Pancreas (tissue), 10 donors: Measurements from ENCODE around the gene UNC5B. TPM values are rescaled to one million over a fixed set of nuclear protein-coding genes. Genes with fewer than 3 reads are reported as not detected.

Experiments
- ATAC-seq, 4 donors: fragments of 200-7000 bp; cut with Tn5 transposase; one replicate each; pipeline versions ENCODE4 v1.8.0 to v1.9.1; 2020; ENCODE audit warnings: mild to moderate bottlenecking in 4 of 4, moderate library complexity in 4 of 4
- DNase-seq, 6 donors: peaks; one replicate each; pipeline ENCODE4 v3.0.0-alpha.2; 2020
- FAIRE-seq: peaks from 2 replicates; lab custom pipeline; 2012; peaks lifted over from hg19 to GRCh38; lab: Jason Lieb, UNC
- H3K27ac ChIP-seq, 4 donors: fragments of 200-600 bp; sonication (generic); 1 replicate in 3 of 4; 2 replicates in 1 of 4; pipeline versions ENCODE4 v1.5.0 to v1.8.0; 2020
- H3K27me3 ChIP-seq, 4 donors: fragments of 200-600 bp; one replicate each; pipeline ENCODE4 v1.8.0; 2021
- H3K36me3 ChIP-seq, 3 donors: fragments of 200-600 bp; sonication (generic) in 1 of 3; one replicate each; pipeline versions ENCODE4 v1.5.0 to v1.8.0; 2020 to 2021
- H3K4me1 ChIP-seq, 3 donors: fragments of 200-600 bp; one replicate each; pipeline ENCODE4 v1.8.0; 2021
- H3K4me3 ChIP-seq, 4 donors: fragments of 200-600 bp; sonication (generic) in 2 of 4; one replicate each; pipeline versions ENCODE4 v1.5.0 to v1.8.0; 2020 to 2021
- H3K9me3 ChIP-seq, 4 donors: fragments of 200-600 bp; one replicate each; pipeline ENCODE4 v1.8.0; 2021
- CTCF ChIP-seq, 4 donors: fragments of 200-600 bp; sonication (generic) in 3 of 4; IDR thresholded peaks; one replicate each; pipeline versions ENCODE4 v1.5.0 to v1.8.0; 2021; ENCODE audit warnings: antibody characterized with exemption in 4 of 4
- WGBS, 2 donors: extraction: QIAGEN DNeasy Blood & Tissue Kit; methylation state at CpG; one replicate each; pipeline ENCODE4 v1.1.7; 2013; 5-methylcytosine and 5-hydroxymethylcytosine counted together
- intact Hi-C, 3 donors: fragments of 100-400 bp; cut with DNase I; formaldehyde crosslinking; loops; one replicate each; pipeline versions ENCODE4 v1.11.1 to v1.14.2; 2022
- polyA plus RNA-seq, 2 donors: library from polyadenylated mRNA; stranded (reverse); fragments of 200-250 nt; gene quantifications; one replicate each; pipeline ENCODE4 v1.2.3, GENCODE V29; 2013
- total RNA-seq, 6 donors: library from RNA; stranded (reverse); fragmentation: NEBNext Ultra II Directional in 4 of 6; extraction: Animal tissue kit (Norgen Biotek cat#: 25700) in 4 of 6; gene quantifications; one replicate each; pipeline versions ENCODE4 v1.2.1 to v1.2.4, GENCODE V29; 2021 to 2023
- donor health status: healthy with polysubstance abuse.
- donor health status: DM: no; HTN: no; CAD: no; lungs with moderate emphysema.
- donor health status: DM: no; HTN: no; CAD: no.
- donor health status: control.
- donor health status: control.
- donor health status: Bipolar disorder and iron deficiency.
- donor health status: DM: yes; HTN: yes; CAD: no.
- donor health status: DM: no; HTN: no; CAD: no.
- donor health status: DM: no; HTN: no; CAD: no.
- donor health status: DM: yes; HTN: yes; CAD: no.

Gene UNC5B
- total and polyA plus RNA-seq, 8 donors, result 2.4 to 7.7 (median 4.2) TPM

- Histone ChIP-seq H3K27ac (no peak overlapping the region), H3K27me3 (no peaks in the 10 kb centered on the region), H3K4me3 (no peak overlapping the region), H3K9me3 (no peaks in the 10 kb centered on the region), H3K4me1 (peaks cover 0 to 9% (median 0%) of the 10 kb centered on the region in 3 donors), H3K36me3 (no peaks in the 10 kb centered on the region)
- FAIRE-seq (no peak), DNase-seq (peak in 1 of 6 donors; percentile 13), ATAC-seq (no peak)
- 76 to 79% methylated on average over 6 of the region's 6 CpGs for WGBS, 2 donors
- TF ChIP-seq CTCF (IDR thresholded peaks at IDR 0.05), result no peak
- intact Hi-C loops, result loop anchor here in 2 of 3 donors (10.0 kb wide), 3 partner anchors 248 to 288 kb away; no protein-coding TSS in a partner anchor
Observed at GRCh38 chr10:71316786-71317160, 104.4 kb downstream of the UNC5B start.

- H3K27me3 ChIP-seq, result no peaks in the 10 kb centered on the region
- no peaks in the 10 kb centered on the region for H3K36me3 ChIP-seq
- ATAC-seq (no peak), DNase-seq (no peak), FAIRE-seq (no peak)
- no peaks in the 10 kb centered on the region for H3K9me3 ChIP-seq
- H3K4me3 ChIP-seq, result no peak overlapping the region
- no peak for TF ChIP-seq CTCF (IDR thresholded peaks at IDR 0.05)
- H3K4me1 ChIP-seq, result peaks cover 0 to 9% (median 0%) of the 10 kb centered on the region in 3 donors
- 61 to 66% methylated on average over 6 of the region's 6 CpGs for WGBS, 2 donors
- intact Hi-C loops, result loop anchor here in 2 of 3 donors (10.0 kb wide), 3 partner anchors 247 to 287 kb away; no protein-coding TSS in a partner anchor
- H3K27ac ChIP-seq, result no peak overlapping the region
Observed at GRCh38 chr10:71317739-71318138, 105.4 kb downstream of the UNC5B start.

- Histone ChIP-seq H3K27ac (peak within 1 kb of the TSS in 2 of 4 donors; percentile 59 to 67), H3K27me3 (no peaks in the 10 kb centered on the region), H3K36me3 (no peaks in the 10 kb centered on the region), H3K4me3 (peak within 1 kb of the TSS; percentile 57 to 87 (median 78)), H3K4me1 (peaks cover 0 to 6% (median 0%) of the 10 kb centered on the region in 3 donors), H3K9me3 (no peaks in the 10 kb centered on the region)
- peak; percentile 14 to 42 (median 26) for TF ChIP-seq CTCF (IDR thresholded peaks at IDR 0.05)
- WGBS, 2 donors, result 1% methylated on average over 61 to 62 of the region's 62 CpGs
- FAIRE-seq (no peak), ATAC-seq (peak; percentile 94 to 96 (median 95)), DNase-seq (peak; percentile 75 to 92 (median 83))
- intact Hi-C loops, result loop anchor here in 2 of 3 donors (10.0 kb wide), 3 partner anchors 246 to 286 kb away; no protein-coding TSS in a partner anchor
Observed at GRCh38 chr10:71319042-71319799, 106.9 kb downstream of the UNC5B start, which contains the start of gene SLC29A3. SLC29A3 (plus strand) TSS chr10:71319259; CDS start chr10:71319310, 51 bp downstream.

GRCh38 chr10:71319800-71320392 lies 107.5 kb downstream of the UNC5B start:
- ATAC-seq, result peak in 3 of 4 donors; percentile 39 to 43 (median 42)
- TF ChIP-seq CTCF (IDR thresholded peaks at IDR 0.05), result no peak
- WGBS, 2 donors, result 32 to 35% methylated on average over 8 of the region's 8 CpGs
- intact Hi-C loops, result loop anchor here in 2 of 3 donors (10.0 kb wide), 3 partner anchors 245 to 285 kb away; no protein-coding TSS in a partner anchor
- Histone ChIP-seq H3K9me3 (no peaks in the 10 kb centered on the region), H3K27ac (peak overlapping the region in 1 of 4 donors; percentile 67), H3K4me3 (peak overlapping the region in 3 of 4 donors; percentile 69 to 87 (median 86)), H3K36me3 (no peaks in the 10 kb centered on the region), H3K4me1 (peaks cover 0 to 3% (median 0%) of the 10 kb centered on the region in 3 donors), H3K27me3 (no peaks in the 10 kb centered on the region)
- DNase-seq, result peak in 1 of 6 donors; percentile 38
- no peak for FAIRE-seq
